Non-pigmented ciliary epithelial cell (primary cell): Measurements from ENCODE around the gene EDRF1.

Experiments
- DNase-seq: peaks from one replicate; pipeline ENCODE4 v3.0.0-alpha.2; 2010; ENCODE audit warnings: low read depth

Gene EDRF1

DNA sequence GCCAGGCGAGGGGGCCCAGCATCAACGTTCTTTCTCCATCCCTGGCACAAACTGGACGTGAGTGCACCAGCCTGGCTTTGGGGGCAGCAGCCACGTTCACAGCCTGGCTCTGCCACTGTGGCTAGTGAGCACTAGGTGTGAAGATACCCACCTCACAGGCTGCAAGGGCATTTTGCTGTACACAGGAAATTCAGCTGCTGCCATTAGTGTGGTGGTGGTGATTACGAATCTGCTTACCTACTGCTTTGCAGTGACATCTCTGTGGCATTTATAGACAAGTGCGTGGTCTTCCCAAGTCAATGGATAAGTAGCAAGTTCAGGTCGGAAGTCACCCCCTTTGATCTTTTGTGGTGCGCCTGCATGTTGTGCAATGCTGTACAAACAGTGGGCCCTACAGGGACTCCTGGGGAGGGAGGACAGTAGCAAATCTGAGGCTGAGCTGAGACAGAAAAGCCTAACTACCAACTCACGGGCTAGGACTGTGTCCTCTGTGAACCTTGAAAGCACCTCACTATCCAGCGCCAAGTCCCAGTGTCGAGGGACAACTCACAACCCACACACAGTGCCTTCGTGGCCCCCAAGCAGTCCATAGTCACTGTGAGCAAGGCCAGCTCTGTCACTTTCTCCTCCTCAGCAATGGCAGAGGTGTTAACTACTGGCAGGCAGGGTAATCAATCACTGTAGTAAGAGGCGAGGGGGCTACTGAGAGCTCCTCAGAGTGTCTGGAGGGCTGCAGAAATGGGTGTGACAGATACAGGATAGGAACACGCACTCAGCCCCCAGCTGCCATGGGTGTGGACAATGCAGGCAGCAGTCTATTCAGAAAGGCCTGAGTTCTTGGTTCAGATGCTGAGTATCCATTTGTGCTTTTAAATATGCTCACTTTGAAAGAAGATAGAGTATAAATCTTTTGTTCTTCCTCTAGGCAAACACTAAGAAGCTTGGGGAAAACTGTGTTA is 73.1 kb downstream of the EDRF1 start:
- no peak for DNase-seq

DNA sequence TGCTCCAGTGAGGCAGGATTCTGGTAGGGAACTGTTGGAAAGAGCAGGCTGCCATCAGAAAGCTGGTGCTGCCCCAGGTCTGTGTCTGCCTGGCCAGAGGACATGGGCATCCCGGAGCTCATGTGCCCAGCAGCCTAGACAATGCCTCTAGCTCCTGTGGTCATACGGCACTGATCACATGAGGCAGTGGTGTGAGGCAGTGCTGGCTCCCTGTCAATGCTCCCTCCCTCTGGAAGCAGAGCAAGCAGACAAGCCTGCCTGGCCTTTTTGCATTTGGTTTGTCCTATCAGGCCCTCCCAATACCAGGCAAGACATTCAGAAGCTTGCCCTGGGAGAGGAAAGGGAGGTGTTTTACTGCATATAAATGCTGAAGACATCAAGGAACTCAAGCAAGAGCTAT is 75.6 kb downstream of the EDRF1 start:
- no peak for DNase-seq

DNA sequence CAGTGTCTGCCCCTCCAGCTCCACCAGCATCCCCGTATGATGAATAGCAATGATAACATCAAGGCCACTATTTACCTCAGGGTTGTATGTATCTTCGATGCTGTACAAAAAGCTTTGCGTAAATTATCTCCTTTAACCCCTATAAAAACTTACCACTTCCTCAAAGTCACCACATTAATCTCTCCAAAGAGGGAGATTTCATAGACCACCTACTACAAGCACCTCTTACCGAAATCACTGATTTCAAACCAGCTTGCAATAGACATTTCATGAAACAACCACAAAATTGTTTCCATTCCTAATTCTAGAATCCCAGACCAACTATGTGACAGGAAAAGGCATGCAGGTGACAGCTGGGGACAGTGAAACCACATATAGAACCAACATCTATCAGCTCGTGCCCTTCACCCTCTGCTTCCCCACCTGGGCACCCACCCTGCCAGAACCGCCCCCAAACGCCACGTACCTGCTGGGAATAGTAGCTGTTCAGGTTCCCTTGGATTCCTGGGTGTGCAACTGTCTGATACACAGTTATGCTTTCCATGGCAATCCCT is 76.2 kb downstream of the EDRF1 start:
- no peak for DNase-seq

DNA sequence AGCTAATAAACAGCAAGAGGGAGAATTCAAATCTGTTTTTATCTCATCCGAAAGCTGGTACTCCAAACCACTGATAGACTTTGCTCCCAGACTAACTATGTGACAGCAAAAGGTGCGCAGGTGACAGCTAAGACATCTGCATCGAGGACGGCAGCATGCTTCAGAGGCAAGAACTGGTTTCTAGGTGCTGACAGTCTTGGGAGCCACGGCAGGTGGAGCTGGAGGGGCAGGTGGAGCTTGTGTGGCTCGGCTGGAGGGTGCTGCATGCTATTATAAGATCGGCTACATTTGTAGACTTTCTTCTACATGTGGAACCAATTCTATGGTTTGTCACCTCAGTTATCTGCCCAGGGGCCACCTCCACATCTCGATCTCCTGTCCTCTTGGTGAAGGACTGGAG is 77.9 kb downstream of the EDRF1 start:
- DNase-seq, result no peak

DNA sequence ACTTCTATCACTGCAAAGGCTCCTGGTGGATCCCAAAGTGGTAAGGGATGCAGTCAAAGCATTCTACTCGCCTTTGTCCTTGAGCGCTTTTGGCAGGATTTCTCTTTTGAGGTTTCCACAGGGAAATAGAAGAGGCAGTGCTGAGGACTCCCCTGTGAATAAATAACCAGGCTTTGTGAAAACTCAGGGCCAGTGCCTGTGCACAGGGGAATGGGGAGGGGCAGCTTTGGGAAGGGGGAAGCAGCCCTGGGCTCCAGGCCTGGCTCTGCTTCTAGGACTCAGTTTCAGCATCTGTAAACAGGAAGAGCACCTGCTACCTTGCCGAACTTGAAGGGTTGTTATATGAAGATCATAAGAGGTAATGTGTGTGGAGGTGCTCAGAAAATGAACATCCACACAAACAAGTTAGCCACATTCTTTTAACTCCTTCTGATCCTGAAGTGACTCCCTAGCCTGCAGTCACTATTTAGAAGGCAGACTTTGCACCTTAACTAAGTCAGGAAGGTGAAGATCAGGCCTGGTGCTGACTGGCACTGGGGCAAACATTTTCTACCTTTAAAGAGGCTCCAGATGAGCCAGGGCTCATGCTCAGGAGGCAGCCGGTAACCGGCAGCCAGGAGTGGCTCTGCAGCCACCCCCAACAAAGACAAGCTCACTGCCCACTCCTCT is 78.6 kb downstream of the EDRF1 start:
- no peak for DNase-seq

DNA sequence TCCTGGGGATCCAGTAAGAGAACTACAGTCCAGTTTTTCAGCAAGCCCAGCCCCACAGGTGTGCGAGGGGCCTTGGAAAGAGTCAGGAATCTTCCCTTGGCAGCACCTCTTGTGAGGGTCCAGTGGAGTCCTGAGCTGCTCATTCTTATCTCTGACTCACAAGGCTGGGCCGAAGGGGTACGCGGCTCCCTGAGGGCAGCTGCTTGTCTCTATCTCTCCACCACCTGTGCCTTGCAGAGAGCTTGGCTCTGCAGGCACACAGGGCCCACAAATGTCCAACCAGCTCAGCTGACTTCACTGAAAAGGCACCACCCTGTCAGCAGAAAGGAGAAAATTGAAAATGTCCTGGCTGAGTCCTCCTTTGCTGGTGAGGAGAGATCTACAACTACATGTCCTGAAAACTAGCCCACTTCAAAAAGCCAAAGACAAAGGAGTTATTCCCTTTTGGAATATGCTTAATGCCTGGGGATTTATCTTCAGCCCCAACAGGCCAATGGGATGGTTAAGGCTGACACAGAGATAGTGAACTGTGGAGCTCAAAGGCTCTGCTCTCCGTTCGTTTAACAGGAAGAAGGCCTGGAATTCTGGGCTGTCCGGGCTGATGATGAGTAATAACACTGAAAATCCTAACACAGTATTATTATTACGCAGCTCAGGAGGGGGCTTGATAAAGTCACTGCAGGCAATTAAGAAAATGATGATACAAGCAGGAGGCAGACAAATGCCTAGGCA is 80.1 kb downstream of the EDRF1 start:
- DNase-seq, result no peak

DNA sequence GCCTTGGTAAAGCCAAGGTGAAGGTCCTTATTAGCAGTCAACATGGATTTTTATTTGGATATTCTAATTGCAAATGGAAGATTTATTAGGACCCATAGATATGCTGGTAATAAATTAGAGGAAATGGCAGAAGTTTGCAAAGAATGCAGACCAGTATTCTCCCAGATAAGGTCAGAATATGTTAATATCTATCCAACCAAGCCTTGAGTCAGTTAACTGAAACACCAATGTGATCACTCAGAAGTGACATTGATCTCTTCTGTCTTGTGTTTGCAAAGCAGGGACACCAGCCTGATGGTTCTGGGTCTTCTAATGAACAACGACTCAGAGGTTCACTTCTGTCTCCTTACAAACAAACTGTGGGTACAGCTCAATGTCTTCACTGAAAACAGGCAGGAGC is 82.1 kb downstream of the EDRF1 start:
- DNase-seq, result no peak

DNA sequence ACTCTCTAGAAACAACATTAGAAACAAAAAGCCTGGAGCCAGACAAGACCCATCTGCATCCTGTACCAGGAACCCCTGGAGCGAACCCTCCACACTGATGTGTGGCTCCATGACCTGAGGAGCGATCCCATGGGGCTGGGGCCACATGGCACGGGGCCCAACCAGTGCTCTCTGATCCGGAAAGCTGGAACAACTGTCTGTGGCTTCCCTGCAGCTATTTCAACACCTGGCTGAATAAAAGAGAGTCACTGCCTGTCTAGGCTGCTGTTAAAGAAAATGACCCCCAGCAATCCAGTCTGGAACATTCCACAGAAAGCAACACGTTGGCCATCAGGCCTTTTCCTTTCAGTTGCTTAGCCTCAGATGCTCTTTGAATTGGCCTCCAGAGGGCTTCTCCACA is 82.6 kb downstream of the EDRF1 start:
- DNase-seq, result no peak

DNA sequence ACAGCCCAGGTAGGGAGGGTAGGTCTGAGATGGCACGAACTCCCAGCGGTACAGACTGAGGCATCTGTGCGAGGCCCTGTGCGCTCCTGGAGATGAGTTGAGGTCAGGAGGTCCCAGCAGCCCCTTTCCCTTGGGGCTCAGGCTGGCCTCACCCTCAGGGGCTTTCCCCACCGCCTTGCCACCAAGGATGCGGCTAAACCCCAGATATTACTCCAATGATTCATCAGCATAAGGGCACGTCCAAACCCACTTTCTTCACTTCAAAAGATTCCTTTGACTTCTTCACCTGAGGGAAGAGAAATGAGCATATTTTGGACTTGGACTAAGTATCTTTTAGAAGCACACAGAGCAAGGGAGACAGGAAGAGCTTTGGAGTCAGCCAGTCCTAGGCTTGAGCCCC is 83.2 kb downstream of the EDRF1 start:
- no peak for DNase-seq

DNA sequence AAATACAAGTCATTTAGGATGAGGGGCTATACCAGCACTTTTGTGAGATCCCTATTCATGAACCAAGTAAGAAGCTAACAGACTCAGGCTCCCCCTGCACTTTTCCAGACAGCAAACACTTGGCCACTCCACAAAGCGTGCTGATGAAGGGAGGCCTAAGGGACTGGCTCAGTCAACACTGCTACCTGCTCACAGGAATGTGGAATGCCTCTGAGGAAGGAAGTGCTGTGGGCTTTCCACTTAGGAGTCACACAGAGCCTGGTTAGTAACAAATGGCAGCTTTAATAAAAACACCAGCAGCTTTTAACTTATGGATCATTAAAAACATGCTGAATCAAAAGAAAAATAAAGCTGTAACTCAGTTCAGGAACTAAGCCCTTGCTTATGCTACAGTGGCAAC is 88.5 kb downstream of the EDRF1 start:
- no peak for DNase-seq

DNA sequence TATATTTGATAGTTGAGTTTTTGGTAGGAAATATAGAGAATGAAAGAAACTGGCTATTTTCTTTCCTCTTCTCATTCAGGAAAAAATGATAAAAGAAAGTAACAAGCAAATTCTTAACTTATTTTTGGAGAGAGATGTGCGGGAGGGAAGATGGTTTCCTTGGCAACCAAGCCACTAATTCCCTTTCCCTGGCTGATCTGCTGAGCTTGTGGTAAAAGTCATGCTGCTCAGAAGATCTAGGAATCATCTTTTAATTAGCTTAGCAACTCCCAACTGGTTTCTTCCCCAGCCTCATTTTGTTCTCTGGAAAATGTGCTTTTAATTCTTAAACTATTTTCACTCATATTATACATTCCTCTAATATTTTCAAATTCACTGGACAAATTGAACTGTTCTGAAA is 91.7 kb downstream of the EDRF1 start:
- DNase-seq, result no peak

DNA sequence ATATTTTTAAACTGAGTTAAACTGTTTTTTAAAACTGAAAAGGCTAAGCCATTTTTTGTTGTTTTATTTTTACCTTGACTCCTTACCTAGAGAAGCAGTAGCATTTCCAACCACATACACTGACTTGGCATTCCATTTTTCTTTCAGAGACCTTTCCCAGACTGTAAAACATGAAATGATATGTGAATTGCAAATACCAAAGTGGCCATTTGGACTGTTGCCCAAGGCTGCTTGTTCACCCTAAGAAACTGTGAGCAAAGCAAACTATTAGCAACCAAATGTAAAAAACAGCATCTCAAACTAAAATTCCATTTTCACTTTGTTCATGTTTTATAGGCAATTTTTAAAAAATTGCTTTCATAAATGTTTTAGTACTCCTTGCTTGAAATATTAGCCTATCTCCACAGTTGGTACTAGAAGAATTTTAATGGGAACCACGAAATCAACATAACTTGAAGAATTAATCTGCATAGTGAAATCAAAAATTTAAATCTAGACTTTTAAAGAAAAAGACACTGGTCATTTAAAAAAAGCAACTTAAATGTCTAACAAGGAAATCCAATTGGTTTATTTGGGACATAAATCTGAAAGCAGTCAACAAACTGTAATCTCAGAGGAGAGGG is 92.7 kb downstream of the EDRF1 start:
- DNase-seq, result peak; percentile 30
